SJSA1 (cell line): ENCODE results near the gene DEFB119. TPM values are rescaled to one million over a fixed set of nuclear protein-coding genes. Genes with fewer than 3 reads are reported as not detected.
"Not testable (repeated sequence)": the region's sequence is repeated elsewhere in the genome, so short reads cannot be mapped to it uniquely, and the experiment has no call there.

ENCODE experiments used
- DNase-seq, 2 experiments: peaks; one replicate each; pipeline ENCODE4 v3.0.0-alpha.2; 2015 to 2020; ENCODE audit warnings: low spot score in 2 of 2, low read depth in 1 of 2
- H3K27ac ChIP-seq: fragments of 250-450 bp; sonication (Bioruptor Pico); 2 replicates; pipeline ENCODE4 v1.5.1; 2020; ENCODE audit warnings: mild to moderate bottlenecking, moderate library complexity
- H3K27me3 ChIP-seq: fragments of 250-450 bp; sonication (Bioruptor Pico); replicated peaks from 2 replicates; pipeline ENCODE4 v1.5.1; 2020; ENCODE audit warnings: mild to moderate bottlenecking, moderate library complexity
- H3K36me3 ChIP-seq: fragments of 250-450 bp; sonication (Bioruptor Pico); 2 replicates; pipeline ENCODE4 v1.5.1; 2020; ENCODE audit warnings: mild to moderate bottlenecking
- H3K4me1 ChIP-seq: fragments of 250-450 bp; sonication (Bioruptor Pico); replicated peaks from 2 replicates; pipeline ENCODE4 v1.6.1; 2021; ENCODE audit warnings: mild to moderate bottlenecking
- H3K4me3 ChIP-seq: fragments of 250-450 bp; sonication (Bioruptor Pico); 2 replicates; pipeline ENCODE4 v1.5.1; 2020; ENCODE audit warnings: mild to moderate bottlenecking
- H3K9me3 ChIP-seq: fragments of 250-450 bp; sonication (Bioruptor Pico); replicated peaks from 2 replicates; pipeline ENCODE4 v1.5.1; 2020; ENCODE audit warnings: mild to moderate bottlenecking
- total RNA-seq: library from RNA; depleted of rRNA; stranded (reverse); fragments of >200 nt; shearing (Covaris generic); gene quantifications from 2 replicates; pipeline ENCODE4 v1.2.3, GENCODE V29; 2014; rRNA removed

DEFB119 gene
- total RNA-seq, 1 experiment from 2014 or later = not detected

GRCh38 chr20:31368301-31368700 lies 22.1 kb downstream of the DEFB119 start, which contains the start of gene DEFB118:
Gene DEFB118 (plus strand): TSS chr20:31368601. CDS start chr20:31368651, 50 bp downstream.
- Histone ChIP-seq H3K4me1 (no peaks in the 10 kb centered on the region), H3K4me3 (no peak within 1 kb of the TSS), H3K9me3 (no peaks in the 10 kb centered on the region), H3K27ac (no peak within 1 kb of the TSS), H3K27me3 (no peaks in the 10 kb centered on the region), H3K36me3 (no peaks in the 10 kb centered on the region)
- DNase-seq = no peak

DNA sequence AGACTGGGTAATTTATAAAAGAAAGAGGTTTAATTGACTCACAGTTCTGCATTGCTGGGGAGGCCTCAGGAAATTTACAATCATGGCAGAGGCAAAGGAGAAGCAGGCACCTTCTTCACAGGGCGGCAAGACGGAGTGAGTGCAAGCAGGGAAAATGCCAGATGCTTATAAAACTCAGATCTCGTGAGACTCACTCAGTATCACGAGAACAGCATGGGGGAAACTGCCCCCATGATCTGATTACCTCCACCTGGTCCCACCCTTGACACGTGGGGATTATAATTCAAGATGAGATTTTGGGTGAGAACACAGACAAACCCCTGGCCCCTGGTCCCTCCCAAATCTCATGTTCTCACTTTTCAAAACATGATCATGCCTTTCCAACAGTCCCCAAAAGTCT lies 26.1 kb downstream of the DEFB119 start:
- not testable (repeated sequence) for H3K4me1 ChIP-seq, H3K36me3 ChIP-seq, H3K9me3 ChIP-seq, H3K27me3 ChIP-seq, DNase-seq, H3K27ac ChIP-seq, H3K4me3 ChIP-seq

DNA sequence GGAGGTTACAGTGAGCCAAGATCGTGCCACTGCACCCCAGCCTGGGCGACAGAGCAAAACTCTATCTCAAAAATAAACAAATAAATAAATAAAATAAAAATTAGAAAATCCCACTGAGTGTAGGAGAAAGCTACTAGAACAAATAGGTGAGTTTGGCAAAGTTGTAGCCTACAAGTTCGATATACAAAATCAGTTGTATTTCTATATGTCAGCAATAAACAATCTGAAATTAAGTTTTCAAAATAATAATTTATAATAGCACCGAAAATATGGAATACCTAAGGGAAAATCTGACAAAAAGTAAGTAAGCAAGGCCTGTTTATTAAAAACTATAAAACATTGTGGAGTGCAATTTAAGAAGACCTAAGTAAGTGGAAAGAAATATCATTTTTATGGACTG lies 27.1 kb downstream of the DEFB119 start:
- Histone ChIP-seq H3K9me3 (no peaks in the 10 kb centered on the region), H3K27ac (no peak overlapping the region), H3K4me1 (no peaks in the 10 kb centered on the region), H3K36me3 (no peaks in the 10 kb centered on the region), H3K27me3 (peaks cover 5% of the 10 kb centered on the region; the same call in 1 of the 2 replicates), H3K4me3 (no peak overlapping the region)
- no peak for DNase-seq

DNA sequence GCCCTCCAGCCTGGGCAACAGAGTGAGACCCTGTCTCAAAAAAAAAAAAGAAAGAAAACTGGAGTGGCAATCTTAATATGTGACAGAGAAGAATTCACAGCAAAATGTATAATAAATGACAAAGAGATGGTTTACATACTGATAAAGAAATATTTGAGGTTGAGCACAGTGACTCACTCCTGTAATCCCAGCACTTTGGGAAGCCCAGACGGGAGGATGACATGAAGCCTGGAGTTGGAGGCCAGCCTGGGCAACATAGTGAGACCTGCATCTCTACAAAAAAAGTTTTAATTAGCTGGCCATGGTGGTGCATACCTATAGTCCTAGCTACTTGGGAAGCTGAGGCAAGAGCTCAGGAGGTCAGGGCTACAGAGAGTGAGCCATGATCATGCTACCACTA lies 34.4 kb downstream of the DEFB119 start:
- Histone ChIP-seq H3K27me3 (peaks cover 5% of the 10 kb centered on the region; the same call in 1 of the 2 replicates), H3K27ac (no peak overlapping the region), H3K36me3 (no peaks in the 10 kb centered on the region), H3K4me1 (no peaks in the 10 kb centered on the region), H3K4me3 (no peak overlapping the region), H3K9me3 (no peaks in the 10 kb centered on the region)
- DNase-seq = no peak

- no peak for DNase-seq
- Histone ChIP-seq H3K27me3 (no peaks in the 10 kb centered on the region), H3K4me1 (no peaks in the 10 kb centered on the region), H3K9me3 (no peaks in the 10 kb centered on the region), H3K36me3 (no peaks in the 10 kb centered on the region), H3K4me3 (no peak overlapping the region), H3K27ac (no peak overlapping the region)
These were observed 48.9 kb downstream of the DEFB119 start for GRCh38 chr20:31341470-31341869.

GRCh38 chr20:31330893-31331292 lies 59.5 kb downstream of the DEFB119 start:
- no peaks in the 10 kb centered on the region for H3K27me3 ChIP-seq
- no peaks in the 10 kb centered on the region for H3K9me3 ChIP-seq
- no peaks in the 10 kb centered on the region for H3K4me1 ChIP-seq
- no peak overlapping the region for H3K27ac ChIP-seq
- no peak overlapping the region for H3K4me3 ChIP-seq
- no peak for DNase-seq
- H3K36me3 ChIP-seq = no peaks in the 10 kb centered on the region

Other genes with a start within 250 kb of the DEFB119 start
- not detected in 2 replicates for gene DEFB115, start 132.9 kb downstream of the DEFB119 start, total RNA-seq
- not detected in 2 replicates for gene DEFB116, start 82.0 kb downstream of the DEFB119 start, total RNA-seq
- not detected in 2 replicates for gene DEFB118, start 22.0 kb downstream of the DEFB119 start, total RNA-seq
- not detected in 2 replicates for gene DEFB121, start 15.6 kb upstream of the DEFB119 start, total RNA-seq
- gene DEFB123, start 50.0 kb upstream of the DEFB119 start, total RNA-seq = not detected in 2 replicates
- not detected in 2 replicates for gene DEFB124, start 84.5 kb upstream of the DEFB119 start, total RNA-seq
- gene REM1, start 84.7 kb upstream of the DEFB119 start, total RNA-seq = not detected in 2 replicates
- gene HM13, start 123.9 kb upstream of the DEFB119 start, total RNA-seq = 28.2 and 68.1 TPM in 2 replicates
- gene ID1, start 214.7 kb upstream of the DEFB119 start, total RNA-seq = 700 and 729 TPM in 2 replicates
- gene COX4I2, start 247.3 kb upstream of the DEFB119 start, total RNA-seq = not detected in 2 replicates